ENCODE data around the gene INTS4.
"Not testable (repeated sequence)": the region's sequence is repeated elsewhere in the genome, so short reads cannot be mapped to it uniquely, and the experiment has no call there.

Gene INTS4

GRCh38 chr11:77894949-77895348 lies 99.5 kb downstream of the INTS4 start:
- H2BK15ac ChIP-seq (ENCODE audit: low read length); H2BK5ac ChIP-seq (ENCODE audit: low read length); DNase-seq (ENCODE audit: low spot score); H3K4me3 ChIP-seq (ENCODE audit: low read length in 2 of 2); H4K8ac ChIP-seq (ENCODE audit: low read depth, low read length); H2BK12ac ChIP-seq (ENCODE audit: low read length); H4K91ac ChIP-seq (ENCODE audit: low read depth, low read length, poor library complexity); H2AFZ ChIP-seq (ENCODE audit: low read length); H3K27me3 ChIP-seq (ENCODE audit: control insufficient read depth in 3 of 3, insufficient read depth in 3 of 3, low read depth in 1 of 3, low read length in 3 of 3); H3K9me3 ChIP-seq (replicated peaks in 1 of 2; ENCODE audit: control insufficient read depth in 2 of 2, insufficient read depth in 1 of 2, low read depth in 1 of 2, low read length in 2 of 2); H3K4me1 ChIP-seq (ENCODE audit: control insufficient read depth in 2 of 2, insufficient read depth in 1 of 2, low read depth in 1 of 2, low read length in 2 of 2); H3K18ac ChIP-seq (ENCODE audit: low read length); H2BK120ac ChIP-seq (ENCODE audit: low read depth, low read length); H3K79me1 ChIP-seq (ENCODE audit: low read depth, low read length); H3K27ac ChIP-seq (replicated peaks; ENCODE audit: low read length); H3K23ac ChIP-seq (ENCODE audit: low read depth, low read length, poor library complexity); H2AK5ac ChIP-seq (ENCODE audit: low read depth, low read length); H3K14ac ChIP-seq (ENCODE audit: low read length); H3K4me2 ChIP-seq (ENCODE audit: insufficient read depth, low read length, poor library complexity, severe bottlenecking); H3K9ac ChIP-seq (ENCODE audit: low read depth, low read length, poor library complexity); H3K4ac ChIP-seq (ENCODE audit: low read length): not testable (repeated sequence)
- H3K36me3 ChIP-seq (replicated peaks in 1 of 2; ENCODE audit: control insufficient read depth in 2 of 2, insufficient read depth in 2 of 2, low read length in 2 of 2): peaks cover 0 to 40% of the 10 kb centered on the region in 2 donors
- no CpG with 5 or more reads among the region's 1 CpG for WGBS, 2 donors (ENCODE audit: extremely low coverage in 2 of 2, insufficient read length in 2 of 2, insufficient replicate concordance in 1 of 2)

GRCh38 chr11:77891703-77892102 lies 102.8 kb downstream of the INTS4 start:
- H3K27me3 ChIP-seq (ENCODE audit: control insufficient read depth in 3 of 3, insufficient read depth in 3 of 3, low read depth in 1 of 3, low read length in 3 of 3); H2BK120ac ChIP-seq (ENCODE audit: low read depth, low read length); H2BK5ac ChIP-seq (ENCODE audit: low read length); H3K18ac ChIP-seq (ENCODE audit: low read length); H3K4ac ChIP-seq (ENCODE audit: low read length); H2BK12ac ChIP-seq (ENCODE audit: low read length); H3K9ac ChIP-seq (ENCODE audit: low read depth, low read length, poor library complexity); H3K27ac ChIP-seq (replicated peaks; ENCODE audit: low read length); H2AK5ac ChIP-seq (ENCODE audit: low read depth, low read length); H3K14ac ChIP-seq (ENCODE audit: low read length); H4K8ac ChIP-seq (ENCODE audit: low read depth, low read length); H3K9me3 ChIP-seq (replicated peaks in 1 of 2; ENCODE audit: control insufficient read depth in 2 of 2, insufficient read depth in 1 of 2, low read depth in 1 of 2, low read length in 2 of 2); H4K91ac ChIP-seq (ENCODE audit: low read depth, low read length, poor library complexity); H3K4me1 ChIP-seq (ENCODE audit: control insufficient read depth in 2 of 2, insufficient read depth in 1 of 2, low read depth in 1 of 2, low read length in 2 of 2); H2AFZ ChIP-seq (ENCODE audit: low read length); H2BK15ac ChIP-seq (ENCODE audit: low read length); H3K4me3 ChIP-seq (ENCODE audit: low read length in 2 of 2); H3K4me2 ChIP-seq (ENCODE audit: insufficient read depth, low read length, poor library complexity, severe bottlenecking); H3K23ac ChIP-seq (ENCODE audit: low read depth, low read length, poor library complexity); DNase-seq (ENCODE audit: low spot score); H3K79me1 ChIP-seq (ENCODE audit: low read depth, low read length): not testable (repeated sequence)
- H3K36me3 ChIP-seq (replicated peaks in 1 of 2; ENCODE audit: control insufficient read depth in 2 of 2, insufficient read depth in 2 of 2, low read length in 2 of 2): peaks cover 0 to 38% of the 10 kb centered on the region in 2 donors
- WGBS, 2 donors (ENCODE audit: extremely low coverage in 2 of 2, insufficient read length in 2 of 2, insufficient replicate concordance in 1 of 2): no CpG with 5 or more reads among the region's 4 CpGs

GRCh38 chr11:77891256-77891655 lies 103.2 kb downstream of the INTS4 start:
- H3K36me3 ChIP-seq (replicated peaks in 1 of 2; ENCODE audit: control insufficient read depth in 2 of 2, insufficient read depth in 2 of 2, low read length in 2 of 2): peaks cover 0 to 41% of the 10 kb centered on the region in 2 donors
- not testable (repeated sequence) for H2BK5ac ChIP-seq (ENCODE audit: low read length); H3K79me1 ChIP-seq (ENCODE audit: low read depth, low read length); H3K14ac ChIP-seq (ENCODE audit: low read length); H2AFZ ChIP-seq (ENCODE audit: low read length); H2BK12ac ChIP-seq (ENCODE audit: low read length); H4K8ac ChIP-seq (ENCODE audit: low read depth, low read length); DNase-seq (ENCODE audit: low spot score); H2AK5ac ChIP-seq (ENCODE audit: low read depth, low read length); H2BK15ac ChIP-seq (ENCODE audit: low read length); H3K18ac ChIP-seq (ENCODE audit: low read length); H3K9me3 ChIP-seq (replicated peaks in 1 of 2; ENCODE audit: control insufficient read depth in 2 of 2, insufficient read depth in 1 of 2, low read depth in 1 of 2, low read length in 2 of 2); H3K4me1 ChIP-seq (ENCODE audit: control insufficient read depth in 2 of 2, insufficient read depth in 1 of 2, low read depth in 1 of 2, low read length in 2 of 2); H3K27ac ChIP-seq (replicated peaks; ENCODE audit: low read length); H3K9ac ChIP-seq (ENCODE audit: low read depth, low read length, poor library complexity); H3K23ac ChIP-seq (ENCODE audit: low read depth, low read length, poor library complexity); H2BK120ac ChIP-seq (ENCODE audit: low read depth, low read length); H3K4me3 ChIP-seq (ENCODE audit: low read length in 2 of 2); H3K4ac ChIP-seq (ENCODE audit: low read length); H3K27me3 ChIP-seq (ENCODE audit: control insufficient read depth in 3 of 3, insufficient read depth in 3 of 3, low read depth in 1 of 3, low read length in 3 of 3); H4K91ac ChIP-seq (ENCODE audit: low read depth, low read length, poor library complexity); H3K4me2 ChIP-seq (ENCODE audit: insufficient read depth, low read length, poor library complexity, severe bottlenecking)
- no CpG with 5 or more reads among the region's 7 CpGs for WGBS, 2 donors (ENCODE audit: extremely low coverage in 2 of 2, insufficient read length in 2 of 2, insufficient replicate concordance in 1 of 2)

GRCh38 chr11:77890619-77891056 lies 103.8 kb downstream of the INTS4 start:
- not testable (repeated sequence) for H4K91ac ChIP-seq (ENCODE audit: low read depth, low read length, poor library complexity); H2BK12ac ChIP-seq (ENCODE audit: low read length); H3K4me2 ChIP-seq (ENCODE audit: insufficient read depth, low read length, poor library complexity, severe bottlenecking); H4K8ac ChIP-seq (ENCODE audit: low read depth, low read length); H3K9me3 ChIP-seq (replicated peaks in 1 of 2; ENCODE audit: control insufficient read depth in 2 of 2, insufficient read depth in 1 of 2, low read depth in 1 of 2, low read length in 2 of 2); H2BK120ac ChIP-seq (ENCODE audit: low read depth, low read length); H3K27me3 ChIP-seq (ENCODE audit: control insufficient read depth in 3 of 3, insufficient read depth in 3 of 3, low read depth in 1 of 3, low read length in 3 of 3); H3K9ac ChIP-seq (ENCODE audit: low read depth, low read length, poor library complexity); H3K79me1 ChIP-seq (ENCODE audit: low read depth, low read length); H3K23ac ChIP-seq (ENCODE audit: low read depth, low read length, poor library complexity); H3K4me3 ChIP-seq (ENCODE audit: low read length in 2 of 2); H3K27ac ChIP-seq (replicated peaks; ENCODE audit: low read length); H3K4me1 ChIP-seq (ENCODE audit: control insufficient read depth in 2 of 2, insufficient read depth in 1 of 2, low read depth in 1 of 2, low read length in 2 of 2); H2AK5ac ChIP-seq (ENCODE audit: low read depth, low read length); H2AFZ ChIP-seq (ENCODE audit: low read length); H2BK15ac ChIP-seq (ENCODE audit: low read length); H2BK5ac ChIP-seq (ENCODE audit: low read length); H3K4ac ChIP-seq (ENCODE audit: low read length); DNase-seq (ENCODE audit: low spot score); H3K14ac ChIP-seq (ENCODE audit: low read length); H3K18ac ChIP-seq (ENCODE audit: low read length)
- WGBS, 2 donors (ENCODE audit: extremely low coverage in 2 of 2, insufficient read length in 2 of 2, insufficient replicate concordance in 1 of 2): no CpG with 5 or more reads among the region's 4 CpGs
- H3K36me3 ChIP-seq (replicated peaks in 1 of 2; ENCODE audit: control insufficient read depth in 2 of 2, insufficient read depth in 2 of 2, low read length in 2 of 2): peaks cover 0 to 48% of the 10 kb centered on the region in 2 donors

Data from neuronal stem cell (in vitro differentiated cells).